Left renal pelvis (tissue), 4 donors: ENCODE data around the gene SMAD5. TPM values are rescaled to one million over a fixed set of nuclear protein-coding genes. Genes with fewer than 3 reads are reported as not detected.

Experiments
- DNase-seq, 4 donors: peaks; one replicate each; pipeline ENCODE4 v3.0.0-alpha.2; 2013; ENCODE audit warnings: low read depth in 4 of 4, low spot score in 3 of 4
- polyA plus RNA-seq, 4 donors: library from polyadenylated mRNA; unstranded; fragments of 120-200 nt; gene quantifications; one replicate each; pipeline ENCODE4 v1.2.1, GENCODE V29; 2013; ENCODE audit not compliant: insufficient read length in 4 of 4

Gene SMAD5
- polyA plus RNA-seq, 4 donors, result 69.4 to 86.8 (median 74.0) TPM

DNA sequence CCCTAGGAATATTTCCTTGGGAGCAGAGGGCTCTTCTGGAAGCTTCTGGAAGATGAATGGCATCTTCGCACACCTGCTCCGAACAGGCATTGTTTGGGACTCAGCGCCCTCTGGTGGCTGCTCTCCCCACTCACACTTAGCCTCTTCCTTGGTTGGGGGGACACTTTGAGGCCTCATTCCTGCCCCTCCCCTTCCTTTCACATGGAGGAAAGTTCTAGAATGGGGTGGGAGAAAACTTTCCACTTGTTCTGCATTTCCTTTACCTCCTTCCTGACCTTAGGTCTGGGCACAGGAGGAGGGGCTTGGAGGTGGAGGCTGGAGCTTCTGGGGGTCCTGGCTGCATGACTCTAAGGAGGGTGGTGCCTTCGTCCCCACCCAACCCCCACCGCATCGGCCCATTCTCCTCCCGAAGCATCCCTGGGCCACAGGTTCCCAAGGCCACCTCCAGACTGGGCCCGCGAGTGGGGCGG is 79.6 kb downstream of the SMAD5 start:
- no peak for DNase-seq

DNA sequence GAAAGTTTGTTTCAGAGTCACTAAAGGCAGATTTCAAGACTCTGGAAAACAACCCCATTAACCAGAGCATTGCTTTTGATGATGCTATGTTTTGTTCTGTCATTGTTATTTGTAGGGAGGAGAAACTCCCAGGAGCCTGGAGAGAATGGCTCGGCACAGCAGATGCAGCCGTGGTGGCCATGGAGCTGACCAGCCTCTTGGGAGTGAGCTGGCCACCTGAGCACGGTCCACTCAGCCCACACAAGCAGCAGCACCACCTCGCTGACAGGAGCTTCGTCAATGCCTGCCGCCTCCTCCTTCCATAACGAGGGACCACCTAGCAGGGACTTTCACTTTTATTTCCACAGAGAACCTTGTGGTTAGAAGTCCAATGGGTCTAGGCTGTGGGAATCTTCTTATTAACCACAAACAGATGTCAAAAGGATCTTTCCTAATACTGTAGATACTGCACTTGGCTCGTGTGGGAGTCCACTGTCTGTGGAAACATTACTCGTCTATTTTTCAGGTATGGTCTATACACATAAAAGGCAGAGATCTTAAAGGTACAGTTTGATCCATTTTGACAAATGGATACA is 81.4 kb downstream of the SMAD5 start:
- DNase-seq, result no peak

DNA sequence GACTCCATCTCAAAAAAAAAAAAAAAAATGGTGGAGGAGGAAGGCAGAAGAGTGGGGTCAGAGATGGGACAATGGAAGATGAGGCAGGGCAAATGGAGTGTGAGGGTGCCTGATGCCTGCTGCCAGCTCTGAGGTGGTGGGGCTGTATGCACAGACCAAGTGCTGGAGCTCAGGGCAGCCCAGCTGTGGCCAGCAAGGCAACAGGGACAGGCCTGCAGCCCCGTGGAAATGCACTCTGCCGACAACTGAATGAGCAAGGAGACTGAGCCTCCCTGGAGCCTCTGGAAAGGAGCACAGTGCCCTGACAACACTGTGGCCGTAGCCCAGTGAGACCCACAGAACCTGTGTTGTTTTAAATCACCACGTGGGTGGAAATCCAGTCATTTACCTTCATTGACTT is 83.2 kb downstream of the SMAD5 start:
- DNase-seq, result no peak

DNA sequence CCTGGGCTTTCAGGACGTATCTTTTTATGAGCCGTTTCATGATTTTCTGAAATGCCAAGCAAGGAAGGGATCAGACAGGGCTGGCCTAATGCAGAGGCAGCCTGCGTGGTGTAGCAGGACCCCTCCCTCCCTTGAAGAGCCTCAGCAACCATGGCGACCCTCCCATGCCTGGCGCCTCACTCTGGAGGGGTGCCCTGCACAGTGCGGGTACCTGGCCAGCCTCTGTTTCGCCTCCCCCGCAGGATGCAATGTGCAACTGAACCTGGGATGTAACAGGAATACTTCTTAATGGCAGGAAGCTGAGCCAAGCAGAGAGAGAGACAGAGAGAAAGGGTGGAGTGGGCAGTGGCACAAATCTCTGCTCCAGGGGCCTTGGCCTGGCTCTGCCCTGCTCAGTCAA is 83.6 kb downstream of the SMAD5 start:
- no peak for DNase-seq

DNA sequence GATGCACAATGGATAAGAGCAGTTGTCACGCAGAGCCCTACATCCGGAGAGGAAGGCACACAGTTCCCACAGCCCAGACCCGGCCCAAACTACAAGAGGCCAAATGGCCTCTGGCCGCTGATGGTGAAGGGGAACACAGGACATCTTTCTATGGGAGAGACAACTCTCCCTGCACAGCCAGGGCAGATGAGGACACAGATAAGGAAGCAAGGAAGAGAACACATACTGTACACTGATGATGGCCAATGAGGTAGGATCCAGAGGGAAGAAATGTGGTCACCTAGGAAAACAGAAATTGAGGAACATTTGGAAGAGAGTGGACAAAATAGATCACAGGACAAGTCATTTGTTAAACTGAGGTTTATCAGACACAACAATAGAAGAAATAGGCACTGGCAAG is 88.7 kb downstream of the SMAD5 start:
- DNase-seq, result no peak

DNA sequence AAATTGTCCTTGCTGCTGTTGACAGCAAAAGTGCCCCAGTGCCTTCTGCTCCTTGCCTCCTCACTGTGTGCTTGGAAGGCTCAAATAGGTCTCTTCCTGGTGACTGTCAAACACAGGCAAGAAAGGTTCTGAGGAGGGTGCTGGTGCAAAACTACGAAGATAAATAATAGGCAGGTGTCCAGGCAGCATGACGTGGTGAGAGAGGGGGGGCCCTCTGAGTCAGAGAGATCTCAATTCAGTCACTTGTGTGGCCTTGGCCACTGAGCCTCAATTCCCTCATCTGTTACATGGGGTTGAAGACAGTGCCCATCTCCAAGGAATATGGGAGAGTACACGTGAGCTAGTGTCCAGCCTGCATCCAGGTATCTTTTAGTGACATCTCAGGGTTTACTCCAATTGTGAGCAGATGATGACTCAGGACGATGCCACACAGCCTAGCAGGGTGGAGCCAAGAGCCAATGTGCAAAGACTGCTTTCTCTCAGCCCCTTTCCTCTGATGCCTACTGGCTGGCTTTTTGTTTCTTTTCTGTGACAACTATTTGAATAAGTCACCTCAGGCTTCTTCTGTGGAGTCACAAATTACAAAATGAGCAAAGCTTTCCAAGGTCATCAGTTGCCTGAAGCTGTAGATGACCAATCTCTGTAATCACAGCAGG is 90.1 kb downstream of the SMAD5 start:
- no peak for DNase-seq

DNA sequence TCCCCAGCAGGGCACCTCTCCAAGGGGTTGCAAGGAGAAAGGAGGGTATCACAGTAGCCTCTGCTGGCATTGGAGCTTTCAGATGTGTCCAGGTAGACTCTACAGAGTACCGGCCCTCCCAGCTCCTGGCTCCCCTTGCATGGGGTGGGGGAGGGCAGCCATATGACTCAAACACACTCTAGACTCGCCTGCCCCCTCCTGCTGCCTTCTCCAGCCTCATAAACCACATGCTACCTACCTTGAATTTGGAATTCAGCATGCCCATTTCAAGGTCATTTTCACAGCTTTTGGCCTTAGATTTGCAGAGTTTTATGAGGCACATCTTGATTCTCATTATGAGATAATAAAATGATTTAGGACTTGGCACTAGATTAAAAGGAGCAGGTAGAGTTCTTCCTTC is 93.2 kb downstream of the SMAD5 start:
- no peak for DNase-seq

DNA sequence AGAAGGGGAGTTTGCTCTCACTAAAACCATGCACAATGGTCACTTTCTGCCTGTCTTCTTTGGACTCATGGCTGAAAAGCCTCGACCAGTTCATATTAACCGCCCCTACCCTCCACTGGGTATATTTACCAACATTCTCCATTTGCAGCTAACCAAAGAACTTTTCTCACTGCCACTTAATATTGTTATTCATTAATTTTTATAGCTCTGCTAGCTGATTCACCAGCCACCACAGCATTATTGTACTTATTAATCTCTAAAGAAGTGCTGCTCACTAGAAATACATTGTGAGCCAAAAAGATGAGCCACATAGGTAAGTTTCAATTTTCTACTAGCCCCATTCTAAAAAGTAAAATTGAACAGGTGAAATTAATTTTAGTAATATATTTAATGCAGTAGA is 93.8 kb downstream of the SMAD5 start:
- no peak for DNase-seq

DNA sequence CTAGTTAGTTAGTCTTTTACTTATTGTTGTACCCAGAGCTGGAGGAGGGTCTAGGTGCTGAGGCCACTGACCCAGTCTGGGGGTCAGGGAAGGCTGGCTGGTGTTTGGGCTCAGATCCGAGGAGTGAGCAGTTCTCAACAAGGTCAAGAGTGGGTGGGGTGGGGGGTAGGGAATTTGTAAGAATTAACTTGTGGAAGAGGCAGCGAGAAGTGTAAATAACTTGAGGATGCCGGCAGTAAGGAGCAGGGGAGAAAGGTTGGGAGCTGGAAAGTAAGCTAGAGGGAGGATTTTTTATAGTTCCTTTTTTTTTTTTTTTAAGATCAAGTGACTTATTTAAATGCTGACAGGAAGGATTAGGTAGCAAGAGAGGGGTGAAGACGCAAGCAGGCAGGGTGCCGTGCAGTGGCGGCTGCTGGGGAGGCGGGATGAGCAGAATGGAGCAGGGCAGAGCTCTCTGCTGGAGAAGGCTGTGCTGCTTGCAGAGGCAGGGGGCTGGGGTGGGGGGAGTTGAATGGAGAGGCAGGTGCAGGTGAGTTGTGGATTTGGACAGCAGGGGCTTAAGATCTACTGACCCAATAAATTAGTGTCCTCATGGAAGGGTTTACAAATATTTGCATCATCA is 95.6 kb downstream of the SMAD5 start:
- DNase-seq, result no peak

DNA sequence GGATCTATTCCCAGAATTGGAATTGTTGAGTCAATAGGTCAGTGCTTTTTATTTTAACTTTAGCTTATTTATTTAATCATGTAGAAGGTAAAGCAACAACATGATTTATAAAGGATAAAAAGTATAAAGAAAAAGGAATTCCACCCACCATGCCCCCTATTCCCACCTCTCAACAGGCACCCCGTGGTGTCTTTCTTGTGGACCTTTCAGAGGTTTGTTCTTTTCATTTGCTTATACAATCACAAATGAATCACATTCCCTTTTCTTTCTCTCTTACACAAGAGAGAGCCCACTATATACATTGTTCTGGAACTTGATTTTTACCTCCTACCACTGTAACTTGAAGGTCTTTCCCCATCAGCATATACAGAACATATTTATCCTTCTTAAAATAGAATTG is 97.5 kb downstream of the SMAD5 start:
- no peak for DNase-seq

DNA sequence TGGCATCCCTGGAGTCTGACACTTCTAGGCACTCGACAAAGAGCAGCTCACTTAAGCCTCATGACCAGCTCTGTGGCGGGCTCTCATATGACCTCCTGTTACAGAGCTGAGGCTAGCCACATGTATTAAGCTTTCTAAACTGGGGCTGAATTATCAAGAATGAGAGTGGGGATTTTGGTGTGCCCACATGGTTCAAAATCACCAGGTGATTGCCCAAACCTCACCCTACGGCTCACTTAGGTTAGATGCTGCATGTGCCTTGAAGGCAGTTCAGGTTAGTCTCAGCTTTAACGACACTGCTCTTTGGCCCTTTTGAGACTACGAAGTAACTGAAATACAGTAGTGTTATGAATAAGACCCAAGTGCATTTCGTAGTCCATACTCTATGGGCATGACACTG is 99.7 kb downstream of the SMAD5 start:
- no peak for DNase-seq

Other genes with a start within 250 kb of the SMAD5 start
- gene IL9, start 237.0 kb upstream of the SMAD5 start, polyA plus RNA-seq, result not detected
- gene LECT2, start 177.9 kb upstream of the SMAD5 start, polyA plus RNA-seq, result 1 to 10 TPM; 1.3 to 4.6 (median 2.1) TPM
- gene TGFBI, start 103.9 kb upstream of the SMAD5 start, polyA plus RNA-seq, result 100 to 1,000 TPM; 216 to 843 (median 339) TPM
- 10 to 100 TPM in 2 of 4 donors, 1 to 10 TPM in 1, under 1 TPM in 1; 0.15 to 19.5 (median 10.5) TPM for gene SMIM32, start 60.3 kb downstream of the SMAD5 start, polyA plus RNA-seq
- gene TRPC7, start 232.7 kb downstream of the SMAD5 start, polyA plus RNA-seq, result under 1 TPM in 3 of 4 donors, not detected in 1; 0.20 to 0.53 (median 0.53) TPM